ENCODE data around the gene CTDNEP1.

Gene CTDNEP1

GRCh38 chr17:7242717-7243452 is 8.6 kb downstream of the CTDNEP1 start:
- no peak for TF ChIP-seq CTCF (conservative IDR thresholded peaks at IDR 0.05)
- H3K27ac ChIP-seq = peak overlapping the region; percentile 92

GRCh38 chr17:7241783-7242716 is 9.5 kb downstream of the CTDNEP1 start, which contains the start of gene GABARAP:
TSS of gene GABARAP (minus strand) at chr17:7242449. CDS start at chr17:7242330, 119 bp downstream.
- H3K27ac ChIP-seq = peak within 1 kb of the TSS; percentile 92
- TF ChIP-seq CTCF (conservative IDR thresholded peaks at IDR 0.05) = no peak

- TF ChIP-seq CTCF (conservative IDR thresholded peaks at IDR 0.05) = no peak
- H3K27ac ChIP-seq = peak overlapping the region; percentile 92
These were observed 10.3 kb downstream of the CTDNEP1 start for GRCh38 chr17:7241090-7241733.

DNA sequence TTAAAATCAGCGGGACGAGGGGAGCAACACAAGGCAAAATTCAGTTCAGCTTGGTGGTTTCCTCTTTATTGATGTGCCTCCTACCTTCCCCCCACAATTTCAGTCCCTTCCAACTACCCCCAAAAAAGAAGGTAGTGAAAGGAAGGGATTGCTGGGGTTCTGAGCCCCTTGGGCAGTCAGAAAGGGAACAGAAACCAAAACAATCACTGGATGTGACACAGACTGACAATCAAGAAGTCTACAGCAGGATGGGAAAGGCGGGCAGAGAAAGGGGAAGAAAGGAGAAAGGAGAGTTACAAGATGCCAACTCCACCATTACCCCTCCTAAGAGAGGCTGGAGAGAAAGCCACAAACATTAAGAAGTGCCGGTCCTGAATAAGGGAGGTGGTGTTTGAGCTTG is 11.2 kb downstream of the CTDNEP1 start:
- peak overlapping the region; percentile 92 for H3K27ac ChIP-seq
- TF ChIP-seq CTCF (conservative IDR thresholded peaks at IDR 0.05) = no peak

GRCh38 chr17:7239091-7240027 is 12.2 kb downstream of the CTDNEP1 start, which contains the start of gene PHF23:
TSS of gene PHF23 (minus strand) at chr17:7239457. CDS start at chr17:7239279, 178 bp downstream.
- H3K27ac ChIP-seq = peak within 1 kb of the TSS; percentile 92
- no peak for TF ChIP-seq CTCF (conservative IDR thresholded peaks at IDR 0.05)

- no peak for TF ChIP-seq CTCF (conservative IDR thresholded peaks at IDR 0.05)
- peak overlapping the region; percentile 81 for H3K27ac ChIP-seq
These were observed 13.0 kb downstream of the CTDNEP1 start for GRCh38 chr17:7238420-7239090.
